OCI-LY3 (cell line): ENCODE measurements around the gene IFNGR1.

ENCODE experiments used
- H2AFZ ChIP-seq: fragments of 200-600, 300-600 bp; shearing (Covaris generic); 2 replicates; pipeline ENCODE4 v1.6.0; 2014; ENCODE audit warnings: antibody characterized with exemption, low read depth, low read length
- H3K27ac ChIP-seq: fragments of 200-600, 300-600 bp; sonication (generic); 2 replicates; pipeline ENCODE4 v1.5.1; 2014; ENCODE audit warnings: mild to moderate bottlenecking, low read length, moderate library complexity, mixed read lengths
- H3K27me3 ChIP-seq: fragments of 200-600, 300-600 bp; sonication (generic); 2 replicates; pipeline ENCODE4 v1.6.1; 2014; ENCODE audit warnings: low read depth, low read length, mixed read lengths
- H3K36me3 ChIP-seq: fragments of 200-600, 300-600 bp; sonication (generic); replicated peaks from 2 replicates; pipeline ENCODE3; 2014; ENCODE audit warnings: low read depth, low read length, mixed read lengths
- H3K4me1 ChIP-seq: fragments of 300-600, 200-600 bp; sonication (generic); 2 replicates; pipeline ENCODE4 v1.6.1; 2014; ENCODE audit warnings: low read length, mixed read lengths
- H3K4me2 ChIP-seq: fragments of 200-600, 300-600 bp; sonication (generic); 2 replicates; pipeline ENCODE4 v1.6.1; 2014; ENCODE audit warnings: low read length, mixed read lengths
- H3K4me3 ChIP-seq: fragments of 300-600, 200-600 bp; sonication (generic); 2 replicates; pipeline ENCODE4 v1.5.1; 2014; ENCODE audit warnings: antibody characterized with exemption, mild to moderate bottlenecking, low read length, moderate library complexity
- H3K79me2 ChIP-seq: fragments of 300-600, 200-600 bp; shearing (Covaris generic); 2 replicates; pipeline ENCODE4 v1.6.1; 2014; ENCODE audit warnings: mild to moderate bottlenecking, low read length, mixed read lengths
- H3K9ac ChIP-seq: fragments of 300-600, 200-600 bp; shearing (Covaris generic); 2 replicates; pipeline ENCODE4 v1.6.0; 2014; ENCODE audit warnings: mild to moderate bottlenecking, low read length, moderate library complexity
- H3K9me3 ChIP-seq: fragments of 200-600, 300-600 bp; shearing (Covaris generic); 2 replicates; pipeline ENCODE4 v1.6.1; 2014; ENCODE audit warnings: low read length, mixed read lengths; ENCODE audit not compliant: insufficient read depth
- H4K20me1 ChIP-seq: fragments of 200-600, 300-600 bp; sonication (generic); 2 replicates; pipeline ENCODE4 v1.6.1; 2016; ENCODE audit warnings: low read length, mixed read lengths; ENCODE audit not compliant: insufficient read depth
- EZH2phosphoT487 ChIP-seq: fragments of 200-600 bp; shearing (Covaris generic); IDR thresholded peaks from 2 replicates; pipeline ENCODE4 v1.6.1; 2018; ENCODE audit warnings: antibody characterized with exemption, mixed run types, low read depth
- TF ChIP-seq, protein P1 (sequence below): fragments of 200-600, 300-600 bp; sonication (generic); IDR thresholded peaks from 2 replicates; pipeline ENCODE4 v1.5.1; 2014; ENCODE audit warnings: antibody characterized with exemption, low read length, low read depth

IFNGR1 gene

DNA sequence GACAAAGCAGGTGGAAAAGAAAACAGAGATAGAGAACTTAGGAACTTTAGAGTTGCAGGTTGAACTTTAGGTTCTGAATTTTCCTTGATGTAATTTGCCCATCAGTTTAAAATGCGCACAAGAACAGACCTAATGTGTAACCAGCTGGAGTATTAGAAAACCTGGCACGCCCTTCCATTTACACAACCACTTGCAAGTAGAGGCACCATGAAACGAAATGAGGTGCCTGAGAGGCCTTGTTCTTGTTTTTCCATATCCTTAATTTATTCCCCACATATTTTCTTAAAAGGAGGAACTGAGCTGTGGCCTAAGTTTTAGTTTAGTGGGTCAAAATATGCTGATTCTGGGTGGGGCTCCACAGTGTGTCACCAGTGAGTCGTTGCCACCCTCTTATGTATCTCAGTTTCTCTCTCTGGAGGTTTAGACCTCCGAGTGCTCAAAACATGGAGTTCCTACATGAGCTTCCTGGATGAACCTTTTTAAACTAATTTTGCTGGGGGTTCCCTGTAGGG is 28.5 kb downstream of the IFNGR1 start:
- no peaks in the 10 kb centered on the region for H3K27me3 ChIP-seq
- TF ChIP-seq, protein P1, sequence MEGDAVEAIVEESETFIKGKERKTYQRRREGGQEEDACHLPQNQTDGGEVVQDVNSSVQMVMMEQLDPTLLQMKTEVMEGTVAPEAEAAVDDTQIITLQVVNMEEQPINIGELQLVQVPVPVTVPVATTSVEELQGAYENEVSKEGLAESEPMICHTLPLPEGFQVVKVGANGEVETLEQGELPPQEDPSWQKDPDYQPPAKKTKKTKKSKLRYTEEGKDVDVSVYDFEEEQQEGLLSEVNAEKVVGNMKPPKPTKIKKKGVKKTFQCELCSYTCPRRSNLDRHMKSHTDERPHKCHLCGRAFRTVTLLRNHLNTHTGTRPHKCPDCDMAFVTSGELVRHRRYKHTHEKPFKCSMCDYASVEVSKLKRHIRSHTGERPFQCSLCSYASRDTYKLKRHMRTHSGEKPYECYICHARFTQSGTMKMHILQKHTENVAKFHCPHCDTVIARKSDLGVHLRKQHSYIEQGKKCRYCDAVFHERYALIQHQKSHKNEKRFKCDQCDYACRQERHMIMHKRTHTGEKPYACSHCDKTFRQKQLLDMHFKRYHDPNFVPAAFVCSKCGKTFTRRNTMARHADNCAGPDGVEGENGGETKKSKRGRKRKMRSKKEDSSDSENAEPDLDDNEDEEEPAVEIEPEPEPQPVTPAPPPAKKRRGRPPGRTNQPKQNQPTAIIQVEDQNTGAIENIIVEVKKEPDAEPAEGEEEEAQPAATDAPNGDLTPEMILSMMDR, result no peak
- TF ChIP-seq EZH2phosphoT487, result no peak

DNA sequence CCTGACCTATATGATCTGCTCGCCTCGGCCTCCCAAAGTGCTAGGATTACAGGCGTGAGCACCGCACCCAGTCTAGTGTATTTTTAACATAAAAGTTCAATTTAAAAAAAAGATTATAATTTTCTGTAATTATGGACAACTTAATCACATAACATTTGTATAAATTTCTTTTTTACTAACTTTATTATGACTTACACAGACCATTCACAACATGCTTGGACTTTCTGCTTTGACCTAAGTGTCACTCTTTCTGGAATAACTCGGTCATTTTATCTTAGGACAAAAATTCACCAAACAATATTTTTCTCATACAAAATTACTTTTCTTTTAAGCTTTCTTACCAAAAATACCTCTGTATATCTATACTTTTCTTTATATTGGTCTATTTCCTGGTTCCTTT is 30.3 kb downstream of the IFNGR1 start:
- TF ChIP-seq EZH2phosphoT487, result no peak
- TF ChIP-seq, protein P1, result no peak

More for the DNA sequence above, 28.5 kb downstream of the IFNGR1 start:
- H3K79me2 ChIP-seq, result no peaks in the 10 kb centered on the region
- no peak overlapping the region for H3K9ac ChIP-seq
- H3K36me3 ChIP-seq, result no peaks in the 10 kb centered on the region
- H3K4me2 ChIP-seq, result no peak overlapping the region
- H3K4me1 ChIP-seq, result no peaks in the 10 kb centered on the region
- no peaks in the 10 kb centered on the region for H4K20me1 ChIP-seq
- H3K9me3 ChIP-seq, result peaks cover 11% of the 10 kb centered on the region; the same call in 1 of the 2 replicates
- H2AFZ ChIP-seq, result no peak overlapping the region
- H3K4me3 ChIP-seq, result no peak overlapping the region
- no peak overlapping the region for H3K27ac ChIP-seq

GRCh38 chr6:137185290-137185689 is 33.9 kb downstream of the IFNGR1 start:
- Histone ChIP-seq H3K79me2 (no peaks in the 10 kb centered on the region), H3K9me3 (peaks cover 24% of the 10 kb centered on the region; the same call in 1 of the 2 replicates), H3K4me1 (no peaks in the 10 kb centered on the region), H3K27ac (no peak overlapping the region), H3K27me3 (no peaks in the 10 kb centered on the region), H3K4me2 (no peak overlapping the region), H3K9ac (no peak overlapping the region), H2AFZ (no peak overlapping the region), H3K4me3 (no peak overlapping the region), H3K36me3 (no peaks in the 10 kb centered on the region), H4K20me1 (no peaks in the 10 kb centered on the region)
- TF ChIP-seq, protein P1, result no peak

More for the DNA sequence above, 30.3 kb downstream of the IFNGR1 start:
- Histone ChIP-seq H3K4me2 (no peak overlapping the region), H2AFZ (no peak overlapping the region), H3K9me3 (peaks cover 13% of the 10 kb centered on the region; the same call in 1 of the 2 replicates), H4K20me1 (no peaks in the 10 kb centered on the region), H3K27ac (no peak overlapping the region), H3K9ac (no peak overlapping the region), H3K27me3 (no peaks in the 10 kb centered on the region), H3K4me1 (no peaks in the 10 kb centered on the region), H3K79me2 (no peaks in the 10 kb centered on the region), H3K36me3 (no peaks in the 10 kb centered on the region), H3K4me3 (no peak overlapping the region)

DNA sequence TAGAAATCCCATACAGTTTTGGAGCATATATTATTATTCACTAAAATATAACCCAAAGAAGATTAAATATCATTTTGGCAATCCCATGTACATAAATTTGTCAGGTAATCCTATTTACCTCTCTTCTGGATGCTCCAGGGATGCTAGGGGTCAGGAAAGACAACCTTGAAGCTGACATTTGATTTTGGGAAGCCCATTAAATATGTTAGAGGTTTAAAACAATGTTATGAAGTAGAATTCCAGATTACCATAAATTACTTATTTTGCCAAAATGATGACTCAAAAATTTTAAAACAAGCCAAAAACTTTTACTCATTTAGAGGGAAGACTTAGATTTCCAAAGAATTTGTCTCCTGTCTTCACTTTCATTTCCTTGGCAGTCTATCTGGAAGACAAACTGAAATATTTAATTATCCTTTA is 36.5 kb downstream of the IFNGR1 start:
- no peak overlapping the region for H3K4me3 ChIP-seq
- H3K9me3 ChIP-seq, result peaks cover 18% of the 10 kb centered on the region; the same call in 1 of the 2 replicates
- no peaks in the 10 kb centered on the region for H3K79me2 ChIP-seq
- no peak overlapping the region for H3K4me2 ChIP-seq
- TF ChIP-seq, protein P1, result no peak
- no peak for TF ChIP-seq EZH2phosphoT487
- H2AFZ ChIP-seq, result no peak overlapping the region
- H3K27ac ChIP-seq, result no peak overlapping the region
- H3K36me3 ChIP-seq, result no peaks in the 10 kb centered on the region
- H4K20me1 ChIP-seq, result no peaks in the 10 kb centered on the region
- no peak overlapping the region for H3K9ac ChIP-seq
- no peaks in the 10 kb centered on the region for H3K27me3 ChIP-seq
- H3K4me1 ChIP-seq, result no peaks in the 10 kb centered on the region
